ENCODE measurements around the gene SCAMP2.

- TF ChIP-seq CTCF (IDR thresholded peaks at IDR 0.05): no peak
- no peak for TF ChIP-seq POLR2A (IDR thresholded peaks at IDR 0.05)
Observed at GRCh38 chr15:74826921-74827320, 46.2 kb downstream of the SCAMP2 start.
